Right hindlimb (tissue), 1 donor: ENCODE results near the gene PGK1.
"Not testable (repeated sequence)": the region's sequence is repeated elsewhere in the genome, so short reads cannot be mapped to it uniquely, and the experiment has no call there.

ENCODE experiments used
- DNase-seq: peaks from one replicate; pipeline ENCODE4 v3.0.0-alpha.2; 2018

The PGK1 gene

DNA sequence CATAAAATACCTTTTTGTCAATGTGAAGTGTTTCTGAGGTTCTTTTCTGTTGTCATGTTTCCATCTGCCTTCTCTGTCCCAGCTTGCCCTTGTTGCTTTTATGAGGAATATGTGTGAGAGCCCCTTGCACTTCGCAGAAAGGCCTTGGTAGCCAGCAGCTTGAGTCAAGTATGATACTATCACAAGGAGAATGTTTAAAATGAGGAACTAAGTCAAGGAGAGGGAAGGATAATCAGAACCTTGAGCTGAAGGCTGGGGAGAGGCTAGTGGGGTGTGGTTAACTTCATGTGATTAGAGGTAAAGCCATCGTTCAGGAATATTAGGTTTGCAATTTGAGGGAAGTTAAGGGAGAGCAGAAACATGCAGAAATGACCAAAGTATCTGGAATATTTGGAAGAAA lies 12.7 kb downstream of the PGK1 start:
- no peak for DNase-seq

DNA sequence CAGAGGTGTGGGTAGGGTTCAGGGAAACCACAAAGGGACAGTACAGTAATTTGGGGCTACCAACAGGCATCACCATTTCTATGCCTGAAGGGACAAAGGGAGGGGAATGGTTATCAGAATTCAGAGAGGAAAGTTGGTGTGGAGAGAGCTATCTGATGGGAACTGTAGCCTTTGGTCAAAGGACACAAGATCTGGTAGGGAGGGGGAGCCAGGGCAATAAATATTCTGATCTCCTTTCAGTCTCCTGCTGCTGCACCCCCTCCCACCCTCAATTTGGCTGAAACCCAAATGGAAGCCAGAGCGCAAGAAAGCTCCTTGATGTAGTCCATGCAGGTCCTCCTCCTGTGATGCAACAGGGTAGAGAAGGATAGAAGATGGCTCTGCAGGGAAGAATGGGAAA lies 14.6 kb downstream of the PGK1 start:
- no peak for DNase-seq

GRCh38 chrX:78119521-78120227 lies 15.6 kb downstream of the PGK1 start:
- DNase-seq = no peak

DNA sequence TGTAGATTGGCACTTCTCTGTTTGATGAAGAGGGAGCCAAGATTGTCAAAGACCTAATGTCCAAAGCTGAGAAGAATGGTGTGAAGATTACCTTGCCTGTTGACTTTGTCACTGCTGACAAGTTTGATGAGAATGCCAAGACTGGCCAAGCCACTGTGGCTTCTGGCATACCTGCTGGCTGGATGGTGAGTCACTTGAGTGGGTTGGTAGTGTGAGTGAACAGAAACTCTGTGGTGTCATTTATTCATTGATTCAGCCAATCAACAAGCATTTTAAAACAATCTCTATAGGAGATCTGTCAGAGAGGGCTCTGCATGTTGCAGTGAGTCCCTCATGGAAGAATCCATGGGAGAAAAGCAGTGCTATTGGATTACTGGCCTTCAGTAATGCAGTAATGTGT lies 19.1 kb downstream of the PGK1 start:
- no peak for DNase-seq

GRCh38 chrX:78124307-78124706 lies 20.3 kb downstream of the PGK1 start:
- no peak for DNase-seq

DNA sequence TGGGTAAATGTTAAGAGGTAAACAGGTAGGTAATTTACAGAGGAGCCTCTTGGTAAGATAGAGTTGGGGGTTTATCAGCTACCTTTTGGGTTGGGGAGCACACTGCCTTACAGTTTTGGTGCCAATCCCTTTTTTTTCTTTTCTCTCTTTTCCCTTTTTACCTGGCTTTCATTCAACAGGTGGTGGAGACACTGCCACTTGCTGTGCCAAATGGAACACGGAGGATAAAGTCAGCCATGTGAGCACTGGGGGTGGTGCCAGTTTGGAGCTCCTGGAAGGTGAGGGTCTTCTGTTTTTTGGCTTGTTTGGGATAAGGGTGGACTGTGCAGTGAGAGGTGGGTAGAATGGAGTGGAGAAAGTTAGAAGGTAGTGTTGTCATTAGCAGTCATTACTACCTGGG lies 21.1 kb downstream of the PGK1 start:
- no peak for DNase-seq

DNA sequence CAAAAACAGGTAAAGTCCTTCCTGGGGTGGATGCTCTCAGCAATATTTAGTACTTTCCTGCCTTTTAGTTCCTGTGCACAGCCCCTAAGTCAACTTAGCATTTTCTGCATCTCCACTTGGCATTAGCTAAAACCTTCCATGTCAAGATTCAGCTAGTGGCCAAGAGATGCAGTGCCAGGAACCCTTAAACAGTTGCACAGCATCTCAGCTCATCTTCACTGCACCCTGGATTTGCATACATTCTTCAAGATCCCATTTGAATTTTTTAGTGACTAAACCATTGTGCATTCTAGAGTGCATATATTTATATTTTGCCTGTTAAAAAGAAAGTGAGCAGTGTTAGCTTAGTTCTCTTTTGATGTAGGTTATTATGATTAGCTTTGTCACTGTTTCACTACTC lies 21.7 kb downstream of the PGK1 start:
- not testable (repeated sequence) for DNase-seq

DNA sequence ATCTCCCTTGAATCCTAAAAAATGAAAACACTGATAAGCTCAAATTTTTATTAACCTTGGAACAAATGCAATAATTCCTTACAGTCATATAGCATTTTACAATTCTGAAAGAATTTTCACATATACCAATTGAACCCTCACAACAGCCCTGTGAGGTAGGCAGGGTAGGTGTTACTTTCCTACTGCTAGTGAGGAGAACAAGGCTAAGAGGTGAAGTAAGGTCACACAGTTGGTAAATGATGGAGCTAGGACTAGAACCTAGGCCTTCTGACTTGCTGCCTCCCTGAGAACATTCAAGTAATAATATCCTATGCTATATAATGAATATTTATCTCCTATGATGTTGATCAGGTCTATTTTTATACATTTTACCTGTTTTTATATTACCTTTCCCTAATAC lies 25.7 kb downstream of the PGK1 start:
- DNase-seq = no peak

DNA sequence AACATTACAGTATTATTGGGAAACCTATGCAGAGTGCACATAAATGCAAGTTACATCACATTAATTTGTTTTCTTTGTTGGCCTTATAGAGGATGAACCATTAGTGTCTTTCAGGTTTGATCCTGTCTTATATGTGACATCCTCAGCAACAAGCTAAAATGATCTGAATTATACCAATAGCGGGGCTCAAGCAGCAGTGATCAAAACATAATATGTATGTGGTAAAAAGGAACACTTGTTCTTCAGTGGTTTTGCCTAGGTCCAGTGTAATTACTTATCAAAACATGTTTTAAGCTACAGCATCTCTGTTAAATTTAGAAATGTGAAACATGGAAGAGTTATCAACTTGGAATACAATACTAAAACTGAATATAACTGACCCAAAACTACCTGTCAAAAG lies 26.3 kb downstream of the PGK1 start:
- DNase-seq = no peak

- no peak for DNase-seq
These were observed 27.1 kb downstream of the PGK1 start for GRCh38 chrX:78131117-78131516.

- DNase-seq = no peak
These were observed 29.4 kb downstream of the PGK1 start for GRCh38 chrX:78133238-78133960.

DNA sequence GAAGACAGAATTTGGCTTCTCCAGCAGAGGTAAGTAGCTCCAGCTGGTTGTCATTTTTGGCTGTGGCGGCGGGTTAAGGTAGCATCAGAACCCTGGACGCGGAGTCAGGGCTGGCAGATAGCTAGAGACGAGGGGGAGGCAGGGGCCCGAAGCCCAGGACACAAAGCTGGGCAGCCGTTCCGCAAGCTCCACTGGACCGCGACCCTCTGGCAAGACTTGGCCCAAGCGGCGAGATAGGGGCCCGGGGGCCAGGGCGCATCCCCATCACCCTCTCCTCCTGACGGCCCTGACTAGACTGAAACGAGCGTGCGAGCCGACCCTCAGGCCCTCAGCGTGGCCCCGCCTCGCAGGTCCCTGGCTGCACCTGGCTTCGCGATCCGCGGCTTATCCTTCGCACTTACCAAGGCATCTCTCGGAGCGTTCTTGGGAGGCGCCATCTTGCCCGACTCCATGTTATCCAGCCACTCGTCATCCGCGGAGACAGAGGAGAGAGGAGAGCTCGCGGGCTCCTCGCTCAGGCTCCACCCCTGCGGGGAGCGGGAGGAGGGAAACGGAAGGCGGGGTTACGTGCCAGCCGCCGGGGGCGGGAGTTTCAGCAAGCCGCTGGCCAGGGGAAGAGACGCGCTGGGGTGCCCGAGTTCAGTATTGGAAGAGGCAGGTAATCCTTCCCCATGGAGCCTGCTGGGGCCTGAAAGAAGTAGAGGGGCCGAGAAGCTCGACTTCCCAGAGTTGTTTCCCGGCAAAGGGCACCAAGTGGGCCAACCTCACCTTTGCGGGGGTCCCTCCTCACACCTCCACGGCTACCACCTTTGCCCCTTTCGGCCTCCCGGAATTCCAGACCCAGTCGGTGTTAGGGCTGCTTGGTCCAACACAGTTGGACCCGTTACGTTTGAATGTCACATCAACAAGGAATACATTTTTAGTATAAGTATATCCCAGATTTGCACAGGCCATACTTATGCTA lies 35.4 kb downstream of the PGK1 start, which contains the start of gene TAF9B:
TSS of gene TAF9B (minus strand) at position 491 of the 964 bp plus-strand sequence. CDS start at position 452, 39 bp downstream.
- peak; percentile 91 for DNase-seq

DNA sequence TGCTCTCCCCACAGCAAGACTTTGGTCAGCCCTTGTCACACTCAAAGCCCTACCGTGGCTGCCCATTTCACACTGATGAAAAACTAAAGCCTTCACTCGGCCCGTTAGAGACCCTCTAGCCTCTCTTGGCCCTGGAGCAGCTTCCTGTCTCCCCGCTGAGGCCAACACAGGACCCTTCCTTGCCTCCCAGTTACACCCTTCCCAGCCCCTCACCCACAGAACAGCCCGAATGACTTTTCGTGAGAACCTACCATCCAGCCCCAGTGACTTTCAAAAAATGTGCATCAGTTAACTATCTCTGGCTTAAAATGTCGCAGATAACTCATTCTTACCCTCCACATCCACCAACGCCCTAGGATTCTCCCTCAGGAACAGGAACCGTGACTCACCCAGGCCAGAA lies 36.2 kb downstream of the PGK1 start:
- DNase-seq = no peak

DNA sequence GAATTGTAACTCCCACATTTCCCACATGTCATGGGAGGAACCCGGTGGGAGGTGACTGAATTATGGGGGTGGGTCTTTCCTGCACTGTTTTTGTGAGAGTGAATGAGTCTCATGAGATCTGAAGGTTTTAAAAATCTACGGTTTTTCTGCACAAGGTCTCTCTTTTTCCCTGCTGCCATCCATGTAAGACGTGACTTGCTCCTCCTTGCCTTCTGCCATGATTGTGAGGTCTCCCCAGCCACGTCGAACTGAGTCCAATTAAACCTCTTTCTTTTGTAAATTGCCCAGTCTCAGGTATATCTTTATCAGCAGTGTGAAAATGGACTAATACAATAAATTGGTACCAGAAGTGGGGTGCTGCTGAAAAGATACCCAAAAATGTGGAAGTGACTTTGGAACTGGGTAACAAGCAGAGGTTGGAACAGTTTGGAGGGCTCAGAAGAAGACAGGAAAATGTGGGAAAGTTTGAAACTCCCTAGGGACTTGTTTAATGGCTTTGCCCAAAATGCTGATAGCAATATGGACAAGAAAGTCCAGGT lies 43.0 kb downstream of the PGK1 start:
- not testable (repeated sequence) for DNase-seq

- DNase-seq = not testable (repeated sequence)
These were observed 53.3 kb downstream of the PGK1 start for GRCh38 chrX:78157373-78157772.

DNA sequence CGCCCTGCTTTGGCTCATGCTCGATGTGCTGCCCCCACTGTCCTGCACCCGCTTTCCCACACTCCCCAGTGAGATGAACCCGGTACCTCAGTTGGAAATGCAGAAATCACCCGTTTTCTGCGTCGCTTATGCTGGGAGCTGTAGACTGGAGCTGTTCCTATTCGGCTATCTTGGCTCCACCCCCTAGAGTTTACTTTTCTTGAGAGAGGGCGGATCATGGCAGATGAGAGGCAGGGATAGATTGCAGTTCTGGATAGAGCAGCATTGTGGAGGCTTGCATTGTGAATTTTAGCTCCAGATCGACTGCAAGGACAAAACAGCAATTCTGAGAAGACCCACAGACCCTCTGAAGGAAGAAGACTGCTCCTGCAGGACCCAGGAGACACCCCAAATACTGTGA lies 53.8 kb downstream of the PGK1 start:
- not testable (repeated sequence) for DNase-seq

- DNase-seq = not testable (repeated sequence)
These were observed 56.7 kb downstream of the PGK1 start for GRCh38 chrX:78160711-78161110.

- DNase-seq = not testable (repeated sequence)
These were observed 59.1 kb downstream of the PGK1 start for GRCh38 chrX:78163175-78163574.

- no peak for DNase-seq
These were observed 61.4 kb downstream of the PGK1 start for GRCh38 chrX:78165425-78165824.

GRCh38 chrX:78168065-78168464 lies 64.0 kb downstream of the PGK1 start:
- DNase-seq = no peak
